DMS153 treated with DMSO at 0.1 percent for 48 hours (cell line): ENCODE data around the gene NUDT9.
"Not testable (repeated sequence)": the region's sequence is repeated elsewhere in the genome, so short reads cannot be mapped to it uniquely, and the experiment has no call there.

Experiments used
- DNase-seq: peaks from one replicate; lab custom pipeline; 2025; ENCODE audit not compliant: unreplicated experiment; lab: John Stamatoyannopoulos, UW

The NUDT9 gene

DNA sequence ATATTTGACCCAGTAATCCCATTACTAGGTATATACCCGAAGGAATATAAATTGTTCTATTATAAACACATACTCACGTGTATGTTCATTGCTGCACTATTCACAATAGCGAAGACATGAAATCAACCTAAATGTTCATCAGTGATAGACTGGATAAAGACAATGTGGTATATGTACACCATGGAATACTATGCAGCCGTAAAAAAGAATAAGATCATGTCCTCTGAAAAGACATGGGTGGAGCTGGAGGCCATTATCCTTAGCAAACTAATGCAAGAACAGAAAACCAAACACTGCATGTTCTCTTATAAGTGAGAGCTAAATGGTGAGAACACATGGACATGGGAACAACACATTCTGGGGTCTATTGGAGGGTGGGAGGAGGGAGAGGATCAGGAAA, 36.5 kb downstream of the NUDT9 start:
- DNase-seq: no peak

DNA sequence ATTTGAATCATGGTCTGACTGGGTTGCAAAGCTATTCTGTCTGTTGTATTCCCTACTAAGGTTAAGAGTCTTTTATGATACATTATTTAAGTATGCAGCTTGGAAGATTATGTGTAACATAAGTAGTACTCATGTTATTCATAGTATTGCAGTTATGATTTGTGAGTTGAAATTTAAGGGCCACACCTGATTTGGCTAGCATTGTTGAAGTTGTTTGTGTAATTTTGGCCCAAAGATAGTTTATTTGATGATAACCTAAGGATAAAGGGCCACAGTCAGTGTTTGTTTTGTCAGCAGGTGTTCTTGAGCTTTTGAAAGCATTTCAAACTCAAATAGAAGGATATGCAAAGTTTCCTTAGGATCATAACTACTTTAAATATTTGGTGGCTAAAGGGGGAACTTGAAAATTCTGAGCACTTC, 38.9 kb downstream of the NUDT9 start:
- no peak for DNase-seq

GRCh38 chr4:87462102-87462501, 39.7 kb downstream of the NUDT9 start:
- no peak for DNase-seq

- peak; percentile 51 for DNase-seq
Observed at GRCh38 chr4:87465739-87466366, 43.5 kb downstream of the NUDT9 start.

GRCh38 chr4:87469390-87469789, 47.0 kb downstream of the NUDT9 start:
- DNase-seq: no peak

GRCh38 chr4:87476934-87477333, 54.6 kb downstream of the NUDT9 start:
- DNase-seq: no peak

DNA sequence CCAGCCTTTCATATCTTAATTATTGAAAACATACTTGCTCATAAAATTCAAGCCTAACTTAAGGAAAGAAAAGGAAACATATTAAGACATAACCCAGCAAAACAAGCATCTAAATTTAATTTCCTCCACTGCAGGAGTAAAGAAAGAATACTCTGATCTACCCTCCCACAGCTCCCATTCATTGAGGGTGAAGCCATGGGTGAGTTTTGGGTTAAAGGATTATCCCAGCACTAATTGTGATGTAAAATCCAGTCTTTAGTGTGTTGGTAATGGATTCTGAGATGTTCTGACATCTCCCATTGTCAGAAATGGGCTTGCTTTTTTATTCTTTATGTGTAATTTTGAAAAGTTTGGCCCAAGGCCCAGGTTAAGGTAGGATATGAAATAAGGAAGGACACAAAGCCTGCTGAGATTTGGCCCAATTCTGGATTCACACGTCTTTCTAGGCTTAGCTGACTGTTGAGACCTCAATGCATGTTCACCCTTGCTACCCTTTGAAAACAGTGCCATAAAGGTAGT, 56.4 kb downstream of the NUDT9 start:
- DNase-seq: no peak

DNA sequence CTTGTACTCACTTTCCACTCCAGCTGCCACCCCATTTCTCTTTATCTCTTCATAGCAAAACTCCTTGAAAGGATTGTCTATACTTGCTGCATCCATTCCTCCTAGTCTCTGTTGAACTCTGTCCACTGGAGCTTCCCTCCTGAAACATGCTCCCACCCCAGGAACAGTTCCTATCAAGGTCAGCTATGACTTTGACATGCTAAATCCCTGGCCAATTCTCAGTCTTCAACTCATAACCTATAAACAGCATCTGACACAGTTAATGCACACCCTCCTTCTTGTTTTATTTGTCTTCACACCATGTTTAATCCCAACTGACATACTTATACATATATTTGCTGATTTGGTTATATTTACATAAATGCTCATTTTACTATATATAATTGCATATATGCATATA, 59.0 kb downstream of the NUDT9 start:
- no peak for DNase-seq

GRCh38 chr4:87483247-87483646, 60.9 kb downstream of the NUDT9 start:
- DNase-seq: not testable (repeated sequence)

GRCh38 chr4:87488666-87489065, 66.3 kb downstream of the NUDT9 start:
- not testable (repeated sequence) for DNase-seq

DNA sequence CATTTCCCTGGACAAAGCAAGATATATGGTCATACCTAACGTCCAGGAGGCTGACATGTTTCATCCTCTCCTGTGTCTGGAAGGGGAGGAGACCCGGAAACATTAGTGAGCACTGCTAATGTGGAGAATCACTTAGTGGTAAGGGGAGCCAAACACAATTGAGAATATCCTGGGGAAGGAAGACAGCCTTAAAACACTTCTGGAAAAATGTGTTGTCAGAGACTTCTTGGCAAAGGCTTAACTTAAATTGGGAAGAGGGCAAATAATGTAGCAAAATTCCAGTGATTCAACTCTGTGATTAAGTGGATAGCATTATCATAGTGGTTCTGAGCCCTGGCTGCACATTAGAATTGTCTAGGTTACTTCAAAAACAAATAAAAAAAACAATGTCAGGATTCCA, 67.3 kb downstream of the NUDT9 start:
- no peak for DNase-seq

GRCh38 chr4:87490664-87491369, 68.4 kb downstream of the NUDT9 start:
- no peak for DNase-seq

DNA sequence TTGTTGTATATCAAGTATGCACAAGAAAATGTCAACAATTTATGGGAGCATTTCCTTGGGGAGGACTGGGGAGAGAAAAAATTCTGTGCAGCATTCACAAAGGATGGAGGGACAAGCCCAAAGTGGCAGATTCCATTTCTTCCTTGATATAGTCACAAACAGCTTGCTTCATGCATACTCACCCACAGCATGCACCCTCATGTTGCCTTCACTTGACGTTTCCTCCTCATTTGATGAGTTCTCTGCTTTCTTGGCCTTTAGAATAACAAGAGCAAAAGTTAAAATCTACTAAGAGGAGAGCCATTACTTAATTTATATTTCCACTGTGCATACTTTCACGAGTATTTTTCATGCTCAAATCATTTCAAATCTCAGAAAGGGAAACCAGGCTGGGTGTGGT, 69.1 kb downstream of the NUDT9 start:
- DNase-seq: no peak

DNA sequence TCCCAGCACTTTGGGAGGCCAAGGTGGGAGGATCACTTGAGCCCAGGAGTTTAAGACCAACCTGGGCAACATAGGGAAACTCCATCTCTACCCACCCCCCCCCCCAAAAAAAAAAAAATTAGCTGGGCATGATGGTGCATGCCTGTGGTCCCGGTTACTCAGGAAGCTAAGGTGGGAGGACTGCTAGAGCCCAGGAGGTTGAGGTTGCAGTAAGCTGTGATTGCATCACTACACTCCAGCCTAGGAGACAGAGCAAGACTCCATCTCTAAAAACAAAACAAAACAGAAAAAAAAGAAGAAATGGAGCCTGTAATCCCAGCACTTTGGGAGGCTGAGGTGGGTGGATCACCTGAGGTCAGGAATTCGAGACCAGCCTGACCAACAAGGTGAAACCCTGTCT, 69.5 kb downstream of the NUDT9 start:
- not testable (repeated sequence) for DNase-seq

DNA sequence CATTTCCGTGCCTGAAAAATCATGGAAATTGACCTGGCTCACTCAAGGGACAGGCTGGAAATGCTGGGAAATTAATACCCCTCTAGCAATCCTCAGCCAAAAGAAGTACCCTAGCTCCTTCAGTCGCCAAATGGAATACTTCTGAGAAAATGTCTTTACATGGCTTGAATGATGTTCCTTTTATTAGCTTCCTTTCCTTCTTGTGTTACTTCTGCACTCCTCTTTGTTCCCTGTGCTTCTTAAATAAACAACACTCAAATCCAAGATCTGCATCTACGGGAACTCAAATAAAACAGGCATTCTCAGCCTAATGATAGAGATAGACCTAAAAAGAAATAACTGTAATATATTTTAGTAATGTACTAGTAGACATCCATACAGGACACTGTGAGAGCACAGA, 70.7 kb downstream of the NUDT9 start:
- DNase-seq: no peak

DNA sequence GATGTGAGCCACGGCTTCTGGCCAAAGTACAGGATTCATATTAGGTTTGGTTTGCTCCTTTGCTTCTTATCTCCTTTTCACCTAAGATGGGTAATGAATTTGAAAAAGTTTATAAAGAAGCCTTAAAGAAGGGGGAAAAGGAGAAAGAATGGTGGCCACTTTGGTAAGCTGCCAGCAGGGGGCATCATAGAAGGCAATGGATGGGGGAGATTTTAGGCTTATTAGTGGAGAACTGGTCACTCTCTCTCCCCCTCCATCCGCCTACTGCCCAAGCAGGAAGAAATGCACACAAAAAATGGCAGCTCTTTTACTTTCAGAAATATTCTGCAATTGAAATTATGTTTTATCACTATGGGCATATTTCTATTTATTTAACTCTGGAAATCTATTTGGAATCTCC, 74.8 kb downstream of the NUDT9 start:
- no peak for DNase-seq

- no peak for DNase-seq
Observed at GRCh38 chr4:87497578-87497977, 75.2 kb downstream of the NUDT9 start.

DNA sequence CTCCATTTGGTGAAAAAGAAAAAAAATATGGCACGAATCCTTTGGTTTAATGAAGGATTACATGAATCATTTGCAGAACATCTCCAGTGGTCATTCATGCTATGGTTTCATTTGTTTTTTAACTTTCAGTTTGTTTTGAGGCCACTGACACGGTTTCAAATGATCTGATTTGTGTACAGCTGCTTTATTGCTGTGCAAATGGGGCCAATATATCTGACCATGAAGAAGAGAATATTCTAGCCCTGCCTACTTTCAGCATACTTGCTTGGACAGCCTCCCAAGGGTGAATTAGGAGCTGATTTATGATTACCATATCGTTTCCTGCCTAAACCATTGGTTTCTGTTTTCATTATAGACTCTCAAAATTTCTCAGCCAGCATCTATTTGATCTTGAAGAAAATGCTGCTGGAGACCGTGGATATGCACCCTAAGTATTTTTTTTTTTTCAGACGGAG, 76.1 kb downstream of the NUDT9 start:
- DNase-seq: no peak

DNA sequence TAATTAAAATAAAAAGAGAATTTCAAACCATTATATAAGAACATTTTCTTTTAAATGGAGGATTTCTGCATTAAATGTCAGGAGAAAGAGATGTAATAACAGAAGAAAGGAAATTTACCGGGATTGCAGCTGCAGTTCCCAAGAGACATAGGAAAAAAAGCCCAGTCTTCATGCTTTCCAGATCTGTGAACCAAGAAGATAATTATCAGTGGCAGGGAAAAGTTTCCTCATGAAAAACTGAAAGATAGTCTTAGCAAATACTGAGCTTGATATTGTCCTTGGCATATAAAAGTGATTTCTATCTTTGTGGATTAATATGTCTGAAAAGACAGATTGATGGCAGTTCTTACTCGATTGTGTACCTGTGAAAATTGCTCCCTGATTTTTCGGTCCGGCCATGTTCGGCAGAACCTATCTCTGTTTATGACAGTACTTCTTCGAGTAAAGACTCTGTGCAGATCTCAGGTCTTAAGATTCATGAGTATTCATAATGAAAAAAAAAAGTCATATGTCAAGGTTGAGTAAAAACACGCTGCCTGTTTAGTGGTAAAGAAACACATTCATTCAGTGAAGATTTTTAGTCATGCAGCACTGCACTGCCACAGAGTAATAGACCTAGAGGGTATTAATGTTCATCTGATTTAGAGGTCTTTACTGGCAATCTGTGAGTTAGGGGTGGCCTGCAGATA, 77.2 kb downstream of the NUDT9 start:
- no peak for DNase-seq

GRCh38 chr4:87500092-87500462, 77.7 kb downstream of the NUDT9 start:
- DNase-seq: no peak

DNA sequence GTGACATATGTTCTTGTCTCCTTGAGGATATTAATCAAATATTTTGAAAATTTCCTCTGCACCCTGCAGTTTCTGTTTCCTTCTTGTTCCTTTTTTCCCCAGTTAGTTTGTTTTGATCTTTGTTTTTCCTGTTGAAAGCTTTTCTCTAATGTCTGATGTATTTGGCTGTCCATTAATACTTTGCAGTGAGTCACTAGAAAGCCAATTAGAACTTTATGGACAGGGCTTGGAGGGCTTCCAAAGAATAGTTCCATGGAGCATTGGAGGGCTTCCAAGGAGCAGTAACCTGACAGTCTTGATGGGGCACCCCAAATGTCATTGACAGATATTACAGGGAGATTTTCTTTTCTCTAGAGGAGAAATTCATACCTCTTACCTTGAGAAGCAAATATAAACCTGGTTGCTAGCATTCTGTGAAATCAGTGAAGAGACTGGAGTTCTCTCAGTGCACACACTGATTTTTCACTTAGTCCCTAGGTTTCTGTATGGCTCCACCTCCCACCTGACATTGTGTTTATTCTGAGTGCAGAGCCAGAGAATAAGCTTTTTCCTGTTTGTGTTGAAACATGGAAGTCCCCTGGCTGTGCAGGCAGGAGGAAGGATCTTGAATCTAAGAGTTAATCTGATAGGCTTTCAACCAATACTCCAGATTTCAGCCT, 80.3 kb downstream of the NUDT9 start:
- peak; percentile 91 for DNase-seq

- no peak for DNase-seq
Observed at GRCh38 chr4:87505862-87506261, 83.5 kb downstream of the NUDT9 start.
